DOHH2 (cell line): Measurements from ENCODE around the gene RRAS2.

Source experiments
- H3F3A ChIP-seq: fragments of 200-600 bp; sonication (generic), shearing (Covaris generic); 2 replicates; pipeline ENCODE4 v1.6.0; 2016; ENCODE audit warnings: antibody characterized with exemption, mild to moderate bottlenecking; ENCODE audit not compliant: control insufficient read depth, insufficient read depth
- H3K27ac ChIP-seq: fragments of 200-600 bp; sonication (generic); 2 replicates; pipeline ENCODE4 v1.5.1; 2014; ENCODE audit warnings: low read depth, mild to moderate bottlenecking, low read length, moderate library complexity
- H3K27me3 ChIP-seq: fragments of 200-600 bp; sonication (generic); 2 replicates; pipeline ENCODE4 v1.6.1; 2014; ENCODE audit warnings: mild to moderate bottlenecking, low read length, mixed read lengths; ENCODE audit not compliant: control insufficient read depth
- H3K36me3 ChIP-seq: fragments of 200-600 bp; sonication (generic); 2 replicates; pipeline ENCODE4 v1.6.1; 2014; ENCODE audit warnings: mild to moderate bottlenecking, low read length, moderate library complexity, mixed read lengths; ENCODE audit not compliant: control insufficient read depth
- H3K4me1 ChIP-seq: fragments of 200-600 bp; sonication (generic); 2 replicates; pipeline ENCODE4 v1.6.1; 2014; ENCODE audit warnings: mild to moderate bottlenecking, low read length, mixed read lengths; ENCODE audit not compliant: control insufficient read depth
- H3K4me2 ChIP-seq: fragments of 200-600 bp; sonication (generic); 2 replicates; pipeline ENCODE4 v1.6.0; 2014; ENCODE audit warnings: mild to moderate bottlenecking, low read length, moderate library complexity
- H3K4me3 ChIP-seq: fragments of 200-600 bp; sonication (generic); 2 replicates; pipeline ENCODE4 v1.5.1; 2014; ENCODE audit warnings: mild to moderate bottlenecking, low read length, mixed read lengths
- H3K79me2 ChIP-seq: fragments of 200-600 bp; sonication (generic); 2 replicates; pipeline ENCODE4 v1.6.1; 2014; ENCODE audit warnings: mild to moderate bottlenecking, low read length, mixed read lengths; ENCODE audit not compliant: control insufficient read depth
- H3K9me2 ChIP-seq: fragments of 200-600 bp; sonication (generic); replicated peaks from 2 replicates; pipeline ENCODE4 v1.6.1; 2014; ENCODE audit warnings: mild to moderate bottlenecking, low read length, mixed read lengths; ENCODE audit not compliant: control insufficient read depth
- H3K9me3 ChIP-seq: fragments of 200-600 bp; sonication (generic); 2 replicates; pipeline ENCODE4 v1.6.1; 2014; ENCODE audit warnings: antibody characterized with exemption, low read length, mixed read lengths; ENCODE audit not compliant: control insufficient read depth, insufficient read depth
- H4K20me1 ChIP-seq: fragments of 200-600 bp; sonication (generic); 2 replicates; pipeline ENCODE4 v1.6.0; 2014; ENCODE audit warnings: low read depth, mild to moderate bottlenecking, antibody characterized with exemption, low read length, moderate library complexity; ENCODE audit not compliant: control insufficient read depth, insufficient read depth
- CTCF ChIP-seq: fragments of 200-600 bp; sonication (generic); IDR thresholded peaks from one replicate; pipeline ENCODE4 v1.5.1; 2014; ENCODE audit warnings: antibody characterized with exemption, mild to moderate bottlenecking, low read depth, low read length; ENCODE audit not compliant: poor library complexity, severe bottlenecking
- EZH2phosphoT487 ChIP-seq: fragments of 200-600 bp; sonication (generic); IDR thresholded peaks from 2 replicates; pipeline ENCODE4 v1.6.1; 2017; ENCODE audit warnings: borderline replicate concordance, mild to moderate bottlenecking, antibody characterized with exemption, low read length, moderate library complexity, mixed read lengths

Gene RRAS2

GRCh38 chr11:14258221-14258935 lies 100.6 kb downstream of the RRAS2 start:
- Histone ChIP-seq H3K9me2 (no peaks in the 10 kb centered on the region), H3K4me1 (no peaks in the 10 kb centered on the region), H3K4me3 (no peak overlapping the region), H4K20me1 (no peaks in the 10 kb centered on the region), H3K4me2 (no peak overlapping the region), H3K79me2 (no peaks in the 10 kb centered on the region), H3K9me3 (no peaks in the 10 kb centered on the region), H3F3A (no peaks in the 10 kb centered on the region), H3K36me3 (no peaks in the 10 kb centered on the region), H3K27ac (no peak overlapping the region), H3K27me3 (0 out of 2 replicates have a peak, but pooled peaks cover 2% of the 10 kb centered on the region)
- TF ChIP-seq CTCF (no peak), EZH2phosphoT487 (no peak)

- H3K27ac ChIP-seq = no peak overlapping the region
- 0 out of 2 replicates have a peak, but pooled peaks cover 2% of the 10 kb centered on the region for H3K27me3 ChIP-seq
- H3K9me2 ChIP-seq = no peaks in the 10 kb centered on the region
- no peaks in the 10 kb centered on the region for H3K79me2 ChIP-seq
- no peaks in the 10 kb centered on the region for H3K4me1 ChIP-seq
- H4K20me1 ChIP-seq = no peaks in the 10 kb centered on the region
- H3F3A ChIP-seq = no peaks in the 10 kb centered on the region
- no peak overlapping the region for H3K4me2 ChIP-seq
- TF ChIP-seq EZH2phosphoT487 (no peak), CTCF (no peak)
- H3K9me3 ChIP-seq = no peaks in the 10 kb centered on the region
- H3K4me3 ChIP-seq = no peak overlapping the region
- no peaks in the 10 kb centered on the region for H3K36me3 ChIP-seq
Measured at GRCh38 chr11:14255238-14255534, 103.8 kb downstream of the RRAS2 start.

- 0 out of 2 replicates have a peak, but pooled peaks cover 2% of the 10 kb centered on the region for H3K27me3 ChIP-seq
- H3K79me2 ChIP-seq = no peaks in the 10 kb centered on the region
- no peaks in the 10 kb centered on the region for H3K36me3 ChIP-seq
- H3K27ac ChIP-seq = no peak overlapping the region
- H3K4me2 ChIP-seq = no peak overlapping the region
- TF ChIP-seq CTCF = no peak
- TF ChIP-seq EZH2phosphoT487 = no peak
- H3K4me3 ChIP-seq = no peak overlapping the region
- H3K4me1 ChIP-seq = no peaks in the 10 kb centered on the region
- H3K9me3 ChIP-seq = no peaks in the 10 kb centered on the region
- H3F3A ChIP-seq = no peaks in the 10 kb centered on the region
- no peaks in the 10 kb centered on the region for H4K20me1 ChIP-seq
- no peaks in the 10 kb centered on the region for H3K9me2 ChIP-seq
Measured at GRCh38 chr11:14254533-14255237, 104.3 kb downstream of the RRAS2 start.
